Stomach smooth muscle (tissue), 2 donors: ENCODE measurements around the gene TOM1L2.

Experiments used
- H3K27ac ChIP-seq: one replicate; pipeline ENCODE4 v1.7.0; 2013; ENCODE audit warnings: mild to moderate bottlenecking, low read length, inconsistent platforms
- H3K27me3 ChIP-seq, 2 donors: one replicate each; pipeline ENCODE4 v1.7.0; 2013; ENCODE audit warnings: low read length in 2 of 2; ENCODE audit not compliant: insufficient read depth in 2 of 2, control insufficient read depth in 1 of 2
- H3K36me3 ChIP-seq, 2 donors: one replicate each; pipeline ENCODE4 v1.7.0; 2013; ENCODE audit warnings: low read length in 2 of 2; ENCODE audit not compliant: control insufficient read depth in 2 of 2, insufficient read depth in 2 of 2
- H3K4me1 ChIP-seq: one replicate; pipeline ENCODE4 v1.7.0; 2013; ENCODE audit warnings: low read length; ENCODE audit not compliant: control insufficient read depth, insufficient read depth
- H3K4me3 ChIP-seq, 2 donors: one replicate each; pipeline ENCODE4 v1.7.0; 2013; ENCODE audit warnings: low read length in 2 of 2
- H3K9ac ChIP-seq, 2 donors: one replicate each; pipeline ENCODE4 v1.7.0; 2013; ENCODE audit warnings: low read length in 2 of 2, mild to moderate bottlenecking in 1 of 2
- H3K9me3 ChIP-seq, 2 donors: one replicate each; pipeline ENCODE4 v1.7.0; 2013; ENCODE audit warnings: low read length in 2 of 2; ENCODE audit not compliant: control insufficient read depth in 2 of 2
- donor health status: healthy.
- donor health status: Pancreatic carcinoma.

Gene TOM1L2

DNA sequence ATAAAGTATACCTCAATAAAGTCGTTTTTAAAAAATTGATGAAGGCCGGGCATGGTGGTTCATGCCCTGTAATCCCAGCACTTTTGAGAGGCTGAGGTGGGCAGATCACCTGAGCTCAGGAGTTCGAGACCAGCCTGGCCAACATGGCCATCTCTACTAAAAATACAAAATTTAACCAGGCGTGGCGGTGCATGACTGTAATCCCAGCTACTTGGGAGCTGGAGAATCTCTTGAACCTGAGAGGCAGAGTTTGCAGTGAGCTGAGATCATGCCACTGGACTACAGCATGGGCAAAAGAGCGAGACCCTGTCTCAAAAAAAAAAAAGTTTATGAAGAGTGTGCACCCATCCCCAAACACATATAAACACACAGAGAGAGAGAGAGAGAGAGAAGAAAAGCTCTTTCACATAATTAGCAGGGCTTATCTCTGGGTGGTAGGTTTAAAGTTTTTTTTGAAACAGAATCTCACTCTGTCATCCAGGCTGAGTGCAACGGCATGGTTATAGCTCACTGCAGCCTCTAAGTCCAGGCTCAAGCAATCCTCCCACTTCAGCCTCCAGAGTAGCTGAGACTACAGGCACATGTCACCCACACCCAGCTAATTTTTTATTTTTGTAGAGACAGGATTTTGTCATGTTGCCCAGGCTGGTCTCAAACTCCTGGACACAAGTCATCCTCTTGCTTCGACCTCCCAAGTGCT is 138.4 kb downstream of the TOM1L2 start:
- no peaks in the 10 kb centered on the region for H3K9me3 ChIP-seq
- peaks cover 57% of the 10 kb centered on the region for H3K4me1 ChIP-seq
- no peak overlapping the region for H3K27ac ChIP-seq
- no peaks in the 10 kb centered on the region for H3K27me3 ChIP-seq
- peaks cover 0 to 2% of the 10 kb centered on the region in 2 donors for H3K36me3 ChIP-seq
- no peak overlapping the region for H3K9ac ChIP-seq
- no peak overlapping the region for H3K4me3 ChIP-seq

DNA sequence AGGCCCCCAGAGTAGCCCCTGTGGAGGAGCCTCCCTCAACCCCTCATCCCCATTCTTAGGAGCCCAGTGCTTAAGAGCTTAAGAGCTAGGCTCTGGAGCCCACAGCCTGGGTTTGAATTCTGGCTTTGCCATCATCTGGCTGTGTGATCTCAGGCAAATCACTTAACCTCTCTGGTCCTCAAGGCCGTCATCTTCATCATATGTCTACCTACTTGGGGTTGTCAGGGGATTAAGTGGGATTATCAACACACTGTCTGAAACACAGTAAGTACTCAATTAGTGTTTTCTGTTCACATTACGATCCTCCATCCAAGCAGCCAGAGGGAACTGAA is 140.2 kb downstream of the TOM1L2 start:
- Histone ChIP-seq H3K36me3 (peaks cover 0 to 4% of the 10 kb centered on the region in 2 donors), H3K9ac (peak overlapping the region; percentile 47 to 64), H3K27me3 (no peaks in the 10 kb centered on the region), H3K9me3 (no peaks in the 10 kb centered on the region), H3K4me1 (peaks cover 43% of the 10 kb centered on the region), H3K27ac (peak overlapping the region; percentile 71), H3K4me3 (peak overlapping the region in 1 of 2 donors; percentile 8)

DNA sequence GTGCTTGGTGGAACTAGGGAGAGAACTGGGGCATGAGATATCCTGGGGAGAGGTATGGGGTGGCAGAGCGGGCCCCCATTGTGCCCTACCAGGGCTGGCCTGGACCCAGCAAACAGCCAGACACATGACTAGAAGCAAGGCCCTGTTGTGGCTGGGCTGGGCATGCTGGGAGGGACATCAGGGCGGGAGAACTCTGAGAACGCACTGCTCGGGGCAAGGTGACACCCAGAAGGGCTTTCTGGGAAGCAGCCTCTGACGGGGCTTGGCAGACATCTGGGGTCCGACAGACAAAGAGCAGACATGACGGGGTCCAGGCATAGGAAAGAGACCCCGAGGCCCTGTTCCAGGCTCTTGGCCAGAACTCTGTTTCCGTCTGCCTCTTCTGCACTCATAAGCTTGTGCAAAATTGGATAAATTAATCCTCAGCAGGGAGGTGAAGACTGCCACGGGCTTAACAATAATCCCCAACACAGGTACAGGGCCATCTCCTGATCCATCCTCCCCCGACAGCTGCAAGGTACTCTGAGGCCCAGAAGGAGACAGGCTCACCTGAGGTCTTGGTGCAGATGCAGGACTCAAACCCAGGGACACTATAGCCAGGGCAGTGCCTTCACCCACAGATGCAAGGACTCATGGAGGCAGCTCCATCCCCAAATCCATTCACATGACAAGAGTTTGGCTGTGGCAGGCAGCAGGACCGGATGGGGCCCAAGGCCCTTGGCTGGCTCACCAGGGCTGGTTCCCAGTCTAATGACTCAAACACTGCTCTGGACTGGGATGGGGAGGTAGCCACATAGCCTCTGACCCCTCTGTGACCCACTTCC is 140.8 kb downstream of the TOM1L2 start:
- no peaks in the 10 kb centered on the region for H3K9me3 ChIP-seq
- peaks cover 44% of the 10 kb centered on the region for H3K4me1 ChIP-seq
- no peaks in the 10 kb centered on the region for H3K27me3 ChIP-seq
- H3K27ac ChIP-seq, result peak overlapping the region; percentile 71
- peak overlapping the region; percentile 47 to 64 for H3K9ac ChIP-seq
- peaks cover 0 to 4% of the 10 kb centered on the region in 2 donors for H3K36me3 ChIP-seq
- peak overlapping the region in 1 of 2 donors; percentile 55 for H3K4me3 ChIP-seq

DNA sequence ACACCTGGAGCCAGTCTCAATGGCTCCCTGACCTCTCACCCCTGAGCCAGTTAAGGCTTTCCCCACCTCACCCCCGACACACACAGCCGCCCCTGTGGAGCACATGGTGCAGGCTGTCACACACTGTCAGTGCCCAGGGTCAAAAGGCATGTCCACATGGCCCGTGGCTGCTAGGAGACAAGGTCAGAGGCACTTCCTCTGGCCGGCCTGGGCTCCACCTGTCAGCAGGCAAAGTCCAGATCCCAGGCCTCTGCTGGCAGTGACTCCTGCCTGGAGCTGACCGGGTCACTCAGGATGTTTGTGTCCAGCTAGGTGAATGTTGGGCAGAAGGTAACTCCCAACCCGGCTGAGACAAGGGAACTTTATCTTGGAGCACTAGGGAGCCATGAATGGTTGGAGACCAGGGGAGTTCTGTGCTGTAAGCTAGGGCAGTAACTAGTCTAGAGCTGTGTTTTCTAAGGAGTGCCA is 141.4 kb downstream of the TOM1L2 start:
- Histone ChIP-seq H3K4me3 (no peak overlapping the region), H3K27ac (peak overlapping the region; percentile 71), H3K27me3 (no peaks in the 10 kb centered on the region), H3K9ac (peak overlapping the region in 1 of 2 donors; percentile 21), H3K36me3 (peaks cover 0 to 4% of the 10 kb centered on the region in 2 donors), H3K9me3 (no peaks in the 10 kb centered on the region), H3K4me1 (peaks cover 47% of the 10 kb centered on the region)

DNA sequence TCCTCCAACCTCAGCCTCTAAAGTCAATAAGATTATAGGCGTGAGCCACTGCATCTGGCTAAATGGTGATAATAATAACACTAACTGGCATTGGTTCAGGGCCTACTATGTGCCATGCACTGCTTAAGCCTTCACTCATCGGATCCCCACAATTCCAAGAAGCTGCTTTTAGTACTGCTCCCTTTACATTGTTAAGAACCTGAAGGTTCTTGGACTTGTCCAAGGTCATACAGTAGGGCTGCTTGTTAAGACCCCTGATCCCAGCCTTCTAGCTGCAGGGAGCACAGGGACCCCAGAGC is 142.0 kb downstream of the TOM1L2 start:
- Histone ChIP-seq H3K4me1 (peaks cover 47% of the 10 kb centered on the region), H3K27me3 (no peaks in the 10 kb centered on the region), H3K27ac (no peak overlapping the region), H3K9ac (no peak overlapping the region), H3K36me3 (peaks cover 0 to 4% of the 10 kb centered on the region in 2 donors), H3K4me3 (no peak overlapping the region), H3K9me3 (no peaks in the 10 kb centered on the region)

DNA sequence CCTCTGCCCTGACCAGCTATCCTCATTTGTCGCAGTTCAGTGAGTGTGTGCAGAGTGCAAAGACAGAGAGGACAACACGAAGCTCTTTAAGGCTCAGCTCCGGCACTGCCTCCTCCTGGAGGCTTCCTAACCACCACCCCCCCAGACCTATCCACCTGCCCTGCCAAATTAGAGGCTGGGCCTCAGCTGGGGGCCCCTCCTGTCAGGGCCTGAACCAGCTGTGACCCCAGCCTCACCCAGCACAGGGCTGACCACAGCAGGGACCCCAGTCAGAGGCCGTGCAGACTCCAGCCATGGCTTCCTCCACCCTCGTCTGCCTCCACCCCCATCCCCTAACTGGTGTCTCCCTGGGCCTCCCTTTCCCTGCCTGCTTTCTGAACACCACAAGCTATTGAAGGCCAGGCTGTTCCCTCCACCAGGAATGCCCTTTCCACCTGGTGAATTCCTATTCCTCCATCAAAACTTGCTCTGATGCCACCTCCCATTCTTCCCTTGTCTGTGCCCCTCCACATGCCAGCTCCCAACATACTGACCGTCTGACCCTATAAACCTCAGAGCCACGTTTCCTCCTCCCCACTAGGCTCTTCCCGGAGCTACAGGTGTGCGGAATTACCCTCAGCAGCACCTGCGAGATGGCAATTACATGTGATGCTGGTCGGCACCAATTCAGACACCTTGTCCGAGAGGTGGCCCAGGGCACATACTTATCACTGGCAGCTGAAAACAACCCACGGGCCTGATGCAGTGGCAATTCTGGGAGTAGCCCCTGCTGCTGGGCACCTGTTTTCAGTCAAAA is 144.2 kb downstream of the TOM1L2 start:
- no peak overlapping the region for H3K9ac ChIP-seq
- H3K4me3 ChIP-seq, result no peak overlapping the region

GRCh38 chr17:17826942-17827785 is 145.0 kb downstream of the TOM1L2 start:
- peaks cover 64% of the 10 kb centered on the region for H3K4me1 ChIP-seq
- peak overlapping the region; percentile 31 for H3K27ac ChIP-seq
- H3K36me3 ChIP-seq, result peaks cover 0 to 4% of the 10 kb centered on the region in 2 donors
- no peaks in the 10 kb centered on the region for H3K9me3 ChIP-seq
- no peak overlapping the region for H3K9ac ChIP-seq
- H3K27me3 ChIP-seq, result no peaks in the 10 kb centered on the region
- no peak overlapping the region for H3K4me3 ChIP-seq

More for the DNA sequence above, 144.2 kb downstream of the TOM1L2 start:
- H3K27ac ChIP-seq, result no peak overlapping the region
- H3K36me3 ChIP-seq, result peaks cover 0 to 4% of the 10 kb centered on the region in 2 donors
- peaks cover 58% of the 10 kb centered on the region for H3K4me1 ChIP-seq
- H3K27me3 ChIP-seq, result no peaks in the 10 kb centered on the region
- no peaks in the 10 kb centered on the region for H3K9me3 ChIP-seq

DNA sequence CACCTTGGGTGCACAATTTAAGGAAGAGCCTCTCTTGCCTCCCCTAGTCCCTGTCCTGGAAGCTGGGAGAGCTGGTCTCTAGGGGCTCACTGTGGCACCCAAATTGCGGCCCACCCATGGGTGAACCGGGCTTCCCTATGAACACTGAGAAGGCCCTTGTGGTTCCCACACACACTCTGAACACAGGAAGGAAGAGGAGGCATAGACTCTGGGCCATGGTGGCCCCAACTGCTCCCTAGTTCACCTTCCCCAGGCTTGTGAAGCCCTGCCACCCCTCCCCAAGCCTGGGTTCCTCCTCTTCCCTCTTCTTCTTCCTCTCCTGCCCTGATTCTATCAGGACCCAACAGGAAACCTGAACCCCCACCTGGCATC is 145.9 kb downstream of the TOM1L2 start:
- peak overlapping the region; percentile 46 for H3K27ac ChIP-seq
- peaks cover 64% of the 10 kb centered on the region for H3K4me1 ChIP-seq
- peaks cover 0 to 4% of the 10 kb centered on the region in 2 donors for H3K36me3 ChIP-seq
- H3K9me3 ChIP-seq, result no peaks in the 10 kb centered on the region
- no peak overlapping the region for H3K4me3 ChIP-seq
- H3K9ac ChIP-seq, result no peak overlapping the region
- no peaks in the 10 kb centered on the region for H3K27me3 ChIP-seq

DNA sequence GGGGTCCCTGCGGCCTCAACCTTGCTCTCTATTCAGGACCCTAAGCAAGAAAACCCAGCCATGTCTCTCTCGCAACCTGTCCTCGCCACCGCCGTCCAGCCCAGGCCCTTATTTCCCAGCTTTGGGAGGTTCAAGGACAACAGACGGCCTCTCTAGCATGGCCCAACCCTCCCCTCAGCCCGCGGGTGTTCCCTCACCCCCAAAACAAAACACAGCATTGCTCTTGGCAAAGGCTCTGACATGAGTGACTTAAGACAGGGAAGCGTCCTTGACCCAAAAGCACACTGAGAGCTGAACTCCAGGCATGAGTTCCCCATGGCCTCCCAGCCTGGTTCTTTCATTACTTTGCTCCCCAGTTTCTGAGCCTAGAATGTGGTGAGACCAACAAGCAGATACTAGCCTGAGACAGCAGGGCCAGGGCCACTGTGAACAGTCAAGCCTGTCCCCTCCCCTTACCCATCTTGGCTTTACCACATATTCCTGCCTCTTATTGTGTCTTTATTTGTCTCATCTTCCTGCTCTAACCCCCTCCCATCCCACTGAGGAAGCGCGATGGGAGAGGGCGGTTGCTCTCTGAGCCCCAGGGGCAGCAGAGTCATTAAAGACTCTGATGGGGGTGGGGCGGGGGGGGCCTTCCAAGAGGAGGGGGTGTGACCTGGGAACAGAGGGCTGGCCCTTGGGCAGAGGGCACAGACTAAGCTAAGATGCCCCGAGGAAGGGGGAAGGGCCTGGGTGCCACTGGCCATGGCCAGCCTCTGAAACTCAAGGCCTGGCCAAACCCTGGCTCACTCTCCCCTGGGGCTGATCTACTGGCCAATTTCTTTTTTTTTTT is 147.2 kb downstream of the TOM1L2 start:
- Histone ChIP-seq H3K4me3 (peak overlapping the region; percentile 70 to 74), H3K27ac (peak overlapping the region; percentile 86), H3K4me1 (peaks cover 67% of the 10 kb centered on the region), H3K9ac (peak overlapping the region in 1 of 2 donors; percentile 59), H3K27me3 (no peaks in the 10 kb centered on the region), H3K9me3 (no peaks in the 10 kb centered on the region), H3K36me3 (peaks cover 0 to 2% of the 10 kb centered on the region in 2 donors)
